IPS-NIHi7 (cell line): ENCODE results near the gene HOXA2.
A peak's percentile ranks its signal among the peaks of the same experiment; 100 is the strongest.

Source experiments
- DNase-seq: peaks from one replicate; pipeline ENCODE4 v3.0.0; 2012; ENCODE audit warnings: mixed read lengths; ENCODE audit errors: extremely low spot score

Gene HOXA2

DNA sequence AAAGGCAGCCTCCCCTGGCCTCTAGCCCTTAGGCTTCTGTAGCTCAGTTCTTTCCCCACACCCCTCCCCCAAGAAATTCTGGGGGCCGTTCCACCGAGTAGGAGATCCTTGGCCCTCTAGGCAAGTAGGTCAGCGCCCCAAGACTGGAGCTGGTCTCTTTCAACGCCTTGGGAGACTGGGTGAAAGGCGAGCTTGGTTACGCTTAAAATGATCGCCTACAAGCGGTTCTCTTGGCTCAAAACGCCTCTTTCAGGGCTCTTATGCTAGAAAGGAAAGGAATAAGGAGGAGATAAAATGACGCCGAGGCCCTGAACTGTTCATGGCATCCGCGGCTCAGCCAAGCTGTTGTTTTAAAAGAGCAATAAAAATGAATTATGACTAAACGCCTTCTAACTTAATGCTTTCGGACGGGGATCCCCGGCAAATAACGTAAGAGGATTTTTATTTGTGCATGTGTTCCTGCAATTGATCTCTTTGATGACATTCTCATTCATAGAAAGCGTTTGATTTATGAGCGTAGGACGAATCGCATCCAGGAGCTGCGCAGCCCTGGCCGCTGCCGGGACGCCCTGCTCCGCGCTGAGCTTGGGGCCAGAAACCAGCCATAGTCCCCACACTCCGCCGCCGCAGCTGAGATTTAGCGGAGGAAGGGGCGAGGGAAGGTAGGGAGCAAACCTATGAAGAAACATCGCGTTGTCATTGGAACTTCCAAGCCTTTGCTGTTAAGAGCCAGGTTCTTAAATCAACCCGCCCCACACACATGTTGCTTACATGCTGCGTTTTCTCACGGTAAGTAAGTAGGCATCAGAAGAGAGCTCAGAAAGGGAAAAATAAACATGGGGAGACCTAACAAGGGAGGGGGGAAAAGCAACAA lies 3.7 kb downstream of the HOXA2 start:
- no peak for DNase-seq

GRCh38 chr7:27097686-27098577 lies 4.6 kb downstream of the HOXA2 start:
- no peak for DNase-seq

GRCh38 chr7:27096768-27097514 lies 5.5 kb downstream of the HOXA2 start:
- no peak for DNase-seq

- peak; percentile 79 for DNase-seq
Measured at GRCh38 chr7:27095897-27096767, 6.4 kb downstream of the HOXA2 start, which contains the start of gene HOXA1. HOXA1 (minus strand) TSS chr7:27096000; CDS start chr7:27095912, 88 bp downstream.

GRCh38 chr7:27095050-27095896 lies 7.2 kb downstream of the HOXA2 start:
- no peak for DNase-seq

DNA sequence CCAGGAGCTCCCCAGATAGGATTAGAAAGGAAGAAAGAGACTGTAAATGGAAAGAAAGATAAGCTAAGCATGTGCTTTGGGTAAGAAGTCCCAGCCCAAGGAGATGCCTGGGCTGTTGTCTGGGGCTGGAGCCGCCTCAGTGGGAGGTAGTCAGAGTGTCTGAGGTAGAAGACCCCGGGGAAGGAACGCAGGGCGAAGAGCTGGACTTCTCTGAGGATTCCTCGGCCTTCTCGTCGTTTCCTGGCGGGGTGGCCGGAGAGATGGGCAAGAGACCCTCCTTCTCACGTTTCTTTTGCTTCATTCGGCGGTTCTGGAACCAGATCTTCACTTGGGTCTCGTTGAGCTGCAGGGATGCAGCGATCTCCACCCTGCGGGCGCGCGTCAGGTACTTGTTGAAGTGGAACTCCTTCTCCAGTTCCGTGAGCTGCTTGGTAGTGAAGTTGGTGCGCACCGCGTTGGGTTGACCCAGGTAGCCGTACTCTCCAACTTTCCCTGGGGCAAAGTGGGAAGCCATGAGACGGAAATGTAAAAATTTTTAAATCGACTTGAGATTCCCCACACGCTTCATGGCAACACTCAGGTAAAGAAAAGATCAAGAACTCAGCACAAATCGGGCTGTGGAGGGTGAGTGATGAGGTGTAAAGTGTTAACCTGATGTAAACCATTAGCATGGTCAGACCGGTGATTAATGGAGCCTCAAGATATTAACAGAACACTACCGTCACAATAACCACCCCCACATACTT lies 8.0 kb downstream of the HOXA2 start:
- no peak for DNase-seq

GRCh38 chr7:27093184-27093895 lies 9.1 kb downstream of the HOXA2 start:
- DNase-seq, result no peak

GRCh38 chr7:27092819-27093110 lies 9.7 kb downstream of the HOXA2 start:
- DNase-seq, result no peak

- DNase-seq, result peak; percentile 52
Measured at GRCh38 chr7:27091941-27092818, 10.3 kb downstream of the HOXA2 start.

- no peak for DNase-seq
Measured at GRCh38 chr7:27091105-27091504, 11.4 kb downstream of the HOXA2 start.

DNA sequence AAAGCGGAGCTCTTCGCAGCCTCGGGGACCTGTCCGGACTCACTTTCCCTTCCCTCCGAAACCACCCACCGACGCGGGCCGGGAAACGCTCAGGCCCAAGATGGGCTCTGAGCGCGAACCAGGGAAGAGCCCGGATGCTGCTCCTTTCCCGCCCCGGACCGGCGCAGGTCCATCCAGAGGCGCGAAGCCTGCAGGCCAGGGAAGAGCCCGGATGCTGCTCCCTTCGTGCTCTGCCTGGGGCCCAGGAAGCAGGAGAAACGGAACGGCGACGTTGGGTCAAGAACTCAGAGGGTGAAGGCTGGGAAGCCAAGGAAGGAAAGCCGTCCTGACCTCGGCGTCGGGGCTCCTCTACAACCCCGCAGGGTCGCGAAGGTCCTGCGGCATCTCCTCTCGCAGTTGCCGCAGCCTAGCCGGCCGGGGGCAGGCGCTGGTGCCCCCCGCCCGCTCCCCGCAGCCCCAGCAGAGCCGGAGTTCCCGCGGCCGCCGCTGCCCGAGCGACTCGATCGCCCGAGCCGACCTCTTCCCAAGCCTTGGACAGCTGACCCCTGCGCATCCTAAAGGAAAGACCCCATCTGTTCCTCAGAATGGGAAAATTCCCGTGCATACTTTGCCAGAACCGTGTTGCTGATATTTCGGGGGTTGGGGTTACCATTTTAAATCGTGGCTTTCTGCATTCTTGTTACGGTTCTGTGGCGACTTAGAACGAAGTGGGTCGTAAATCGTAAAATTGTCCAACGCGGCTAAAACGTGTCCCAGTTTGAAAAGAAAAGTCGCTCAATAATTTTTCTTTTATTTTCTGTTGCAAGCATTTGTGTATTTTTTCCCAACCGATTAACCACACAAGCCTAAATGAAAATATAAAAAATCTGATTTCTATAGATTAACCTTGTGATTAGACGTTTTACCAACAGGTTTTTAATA lies 14.2 kb downstream of the HOXA2 start:
- DNase-seq, result no peak

- DNase-seq, result no peak
Measured at GRCh38 chr7:27083646-27084045, 18.8 kb downstream of the HOXA2 start.

GRCh38 chr7:27082171-27082570 lies 20.3 kb downstream of the HOXA2 start:
- DNase-seq, result no peak

DNA sequence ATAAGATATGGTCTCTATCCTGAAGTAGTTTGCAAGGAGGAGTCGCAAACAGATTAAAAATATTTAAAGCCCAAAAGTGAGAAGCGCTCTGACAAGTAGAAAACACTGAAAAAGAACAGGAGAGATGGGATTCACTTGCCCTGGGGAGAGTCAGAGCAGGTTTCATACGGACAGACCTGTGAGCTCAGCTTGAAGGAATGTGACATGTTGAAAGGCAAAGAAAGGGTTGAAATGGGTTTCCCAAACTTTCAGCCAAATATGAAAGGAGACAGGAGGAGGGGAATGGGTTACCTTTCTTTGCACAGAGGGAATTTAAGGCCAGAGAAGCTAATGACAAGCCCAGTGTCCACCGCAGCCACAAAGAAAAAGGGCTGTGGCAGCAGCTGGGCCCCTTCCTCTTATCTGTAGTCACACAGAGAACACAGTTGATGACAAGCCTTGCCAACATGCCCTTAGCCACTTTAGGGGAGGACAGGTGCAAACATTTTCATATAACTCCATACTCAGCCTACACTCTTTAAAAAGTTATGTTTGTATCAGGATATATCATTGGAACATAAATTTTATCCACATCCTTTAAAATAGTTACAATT lies 21.5 kb downstream of the HOXA2 start:
- peak; percentile 57 for DNase-seq

GRCh38 chr7:27079234-27079975 lies 23.1 kb downstream of the HOXA2 start:
- DNase-seq, result no peak
